HepG2 (cell line): ENCODE data around the gene NMT2.

Experiments used
- GABPB1 ChIP-seq: IDR thresholded peaks from 2 replicates; pipeline ENCODE4 v1.6.1; 2016; ENCODE audit warnings: mild to moderate bottlenecking, missing genetic modification reagents, moderate library complexity, missing compliant biosample characterization
- HBP1 ChIP-seq: IDR thresholded peaks from 2 replicates; pipeline ENCODE4 v1.6.1; 2016; ENCODE audit warnings: low read depth, control low read depth
- ZNF121 ChIP-seq: sonication (generic); formaldehyde crosslinking; IDR thresholded peaks from 2 replicates; pipeline ENCODE4 v1.5.0; 2020; ENCODE audit warnings: mild to moderate bottlenecking, missing genetic modification reagents

- TF ChIP-seq ZNF121 (CRISPR knock-in tag) (no peak), HBP1 (no peak), GABPB1 (no peak)
Observed at GRCh38 chr10:15123749-15124184, 44.7 kb downstream of the NMT2 start.
